HG03175 (cell line): Measurements from ENCODE around the gene TCHH.

ENCODE experiments used
- ATAC-seq: cut with Tn5 transposase; IDR thresholded peaks from one replicate; pipeline ENCODE4 v1.9.1; 2021; ENCODE audit warnings: mild to moderate bottlenecking, moderate library complexity; ENCODE audit not compliant: unreplicated experiment

TCHH gene

DNA sequence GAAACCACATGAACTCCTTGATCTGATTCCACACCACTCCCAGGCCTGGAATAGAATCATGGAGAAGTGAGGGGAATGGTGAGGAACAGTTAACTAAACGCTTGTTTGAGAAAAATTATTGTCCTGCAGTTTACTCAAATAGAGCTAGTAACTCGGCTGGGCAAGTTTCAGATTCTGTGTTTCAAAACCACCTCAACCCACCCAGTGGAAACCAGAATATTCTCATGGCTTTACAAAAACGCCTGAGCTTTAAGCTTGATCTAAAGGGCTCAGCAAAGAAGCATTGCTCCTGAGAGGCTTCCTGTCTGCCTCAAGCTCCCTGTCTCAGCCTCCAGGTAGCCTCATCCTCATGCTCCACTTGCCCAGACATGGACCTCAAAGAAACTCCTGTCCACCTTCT is 42.9 kb downstream of the TCHH start:
- ATAC-seq, result no peak

DNA sequence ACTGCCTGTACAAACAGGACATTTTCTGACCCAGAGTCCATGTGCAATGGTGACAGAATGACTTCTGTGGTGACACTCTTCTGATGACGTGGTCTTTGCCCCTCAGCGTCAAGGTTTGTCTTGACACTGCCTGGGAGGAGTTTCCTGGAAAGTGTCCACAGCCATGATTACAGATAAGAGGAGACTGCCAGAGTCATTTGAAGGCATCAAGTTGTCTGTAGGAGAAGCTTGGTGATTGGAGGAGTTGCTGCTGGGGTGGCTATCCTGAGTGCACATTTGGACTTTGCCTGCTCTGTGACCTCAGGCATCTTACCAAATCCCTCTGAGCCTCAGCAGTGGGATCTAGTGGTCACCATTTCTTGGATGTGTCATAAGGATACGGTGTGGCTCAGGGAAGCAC is 44.1 kb downstream of the TCHH start:
- no peak for ATAC-seq

DNA sequence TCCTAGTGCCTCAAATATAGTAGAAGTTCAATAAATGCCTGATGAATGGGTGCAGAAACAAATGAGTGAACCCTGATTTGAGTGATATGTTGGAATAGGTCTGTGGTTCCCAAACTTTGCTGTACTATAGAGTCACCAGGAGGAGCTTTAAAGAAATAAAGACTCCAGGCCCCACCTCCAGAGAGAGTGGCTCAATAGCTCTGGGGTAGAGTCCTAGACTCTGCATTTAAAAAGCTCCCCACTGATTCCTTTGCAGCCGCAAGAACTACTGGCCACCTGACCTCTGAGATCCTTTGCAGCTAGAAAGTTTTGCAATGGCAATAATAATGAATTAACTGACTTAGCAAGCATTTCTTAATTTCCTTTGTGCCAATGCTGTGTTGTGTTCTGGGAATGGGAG is 47.3 kb downstream of the TCHH start:
- ATAC-seq, result no peak

DNA sequence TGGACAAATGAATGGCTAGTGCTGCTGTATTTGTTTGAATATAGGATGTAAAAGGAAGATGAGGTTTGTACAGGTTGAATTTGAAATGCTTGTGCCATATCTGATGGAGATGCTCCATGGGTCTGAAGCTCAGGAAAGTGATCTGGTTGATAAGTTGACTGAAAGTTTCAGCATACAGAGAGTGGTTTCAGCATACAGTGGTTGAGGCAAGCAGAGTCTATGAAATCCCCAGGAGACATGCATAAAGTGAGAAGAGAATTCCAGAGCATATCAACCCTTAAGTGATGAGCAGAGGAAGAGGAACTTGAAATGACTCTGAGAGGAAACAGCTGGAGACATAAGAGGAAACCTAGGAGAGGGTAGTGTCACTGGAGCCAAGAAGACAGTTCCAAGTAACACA is 48.1 kb downstream of the TCHH start:
- no peak for ATAC-seq

DNA sequence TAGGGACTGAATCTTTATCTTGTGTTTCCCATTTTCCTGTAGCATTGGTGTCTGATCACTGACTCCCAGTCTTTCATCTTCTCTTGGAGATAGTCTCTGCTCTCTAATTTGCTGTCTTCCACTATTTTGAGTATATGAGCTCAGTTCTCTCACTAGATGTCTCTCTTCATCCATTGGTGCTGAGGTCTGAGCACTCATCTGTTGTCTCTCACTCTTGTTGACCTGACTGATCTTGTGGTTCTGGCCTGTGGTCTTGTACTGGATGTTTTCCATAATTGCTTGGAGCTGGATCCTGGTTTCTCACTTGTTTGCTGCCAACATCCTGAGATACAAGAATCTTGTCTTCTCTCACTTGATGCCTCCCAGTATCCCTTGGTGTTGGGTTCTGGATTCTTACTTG is 53.3 kb downstream of the TCHH start:
- no peak for ATAC-seq
